Measurements from ENCODE around the gene OBSCN.
"Not testable (repeated sequence)": the region's sequence is repeated elsewhere in the genome, so short reads cannot be mapped to it uniquely, and the experiment has no call there.

The OBSCN gene

GRCh38 chr1:228171221-228171891 lies 36.5 kb upstream of the OBSCN start:
- H3K27ac ChIP-seq: no peak overlapping the region
- in situ Hi-C loops (cut with HindIII; ENCODE audit: low pct_ligation_motif_present, low sequenced_read_pairs): no loop called here
- H3K27me3 ChIP-seq (replicated peaks): no peaks in the 10 kb centered on the region
- H3K4me3 ChIP-seq (ENCODE audit: low read depth, low read length): no peak overlapping the region
- peaks cover 4% of the 10 kb centered on the region for H3K36me3 ChIP-seq (replicated peaks)
- DNase-seq: no peak
- no peak for TF ChIP-seq CTCF (IDR thresholded peaks at IDR 0.05; ENCODE audit: low read depth, low read length, missing control alignments)

- Histone ChIP-seq H3K27me3 (replicated peaks) (no peaks in the 10 kb centered on the region), H3K36me3 (replicated peaks) (peaks cover 4% of the 10 kb centered on the region), H3K4me3 (ENCODE audit: low read depth, low read length) (no peak overlapping the region), H3K27ac (no peak overlapping the region)
- DNase-seq: no peak
- no peak for TF ChIP-seq CTCF (IDR thresholded peaks at IDR 0.05; ENCODE audit: low read depth, low read length, missing control alignments)
- in situ Hi-C loops (cut with HindIII; ENCODE audit: low pct_ligation_motif_present, low sequenced_read_pairs): no loop called here
Observed at GRCh38 chr1:228172591-228173527, 35.0 kb upstream of the OBSCN start.

GRCh38 chr1:228173528-228174481 lies 34.0 kb upstream of the OBSCN start:
- H3K36me3 ChIP-seq (replicated peaks); H3K4me3 ChIP-seq (ENCODE audit: low read depth, low read length); in situ Hi-C loops (cut with HindIII; ENCODE audit: low pct_ligation_motif_present, low sequenced_read_pairs); DNase-seq; H3K27ac ChIP-seq; H3K27me3 ChIP-seq (replicated peaks): not testable (repeated sequence)

- in situ Hi-C loops (cut with HindIII; ENCODE audit: low pct_ligation_motif_present, low sequenced_read_pairs): no loop called here
- Histone ChIP-seq H3K4me3 (ENCODE audit: low read depth, low read length) (no peak overlapping the region), H3K36me3 (replicated peaks) (peaks cover 4% of the 10 kb centered on the region), H3K27me3 (replicated peaks) (no peaks in the 10 kb centered on the region), H3K27ac (no peak overlapping the region)
- DNase-seq: no peak
- no peak for TF ChIP-seq CTCF (IDR thresholded peaks at IDR 0.05; ENCODE audit: low read depth, low read length, missing control alignments)
Observed at GRCh38 chr1:228174482-228175315, 33.1 kb upstream of the OBSCN start.

- no peak overlapping the region for H3K4me3 ChIP-seq (ENCODE audit: low read depth, low read length)
- H3K36me3 ChIP-seq (replicated peaks): peaks cover 4% of the 10 kb centered on the region
- in situ Hi-C loops (cut with HindIII; ENCODE audit: low pct_ligation_motif_present, low sequenced_read_pairs): no loop called here
- DNase-seq: no peak
- no peak for TF ChIP-seq CTCF (IDR thresholded peaks at IDR 0.05; ENCODE audit: low read depth, low read length, missing control alignments)
- no peak overlapping the region for H3K27ac ChIP-seq
- H3K27me3 ChIP-seq (replicated peaks): no peaks in the 10 kb centered on the region
Observed at GRCh38 chr1:228175316-228176023, 32.4 kb upstream of the OBSCN start.
